Endothelial cell of umbilical vein (primary cell): Measurements from ENCODE around the gene SNAP25. TPM values are rescaled to one million over a fixed set of nuclear protein-coding genes. Genes with fewer than 3 reads are reported as not detected.

ENCODE experiments used
- BruUV-seq: library from RNA; stranded (reverse); fragments of 400-500 nt; replicated peaks from 2 replicates; lab custom pipeline; 2021; lab: Mats Ljungman, UMichigan
- CTCF ChIA-PET: fragments of 300-600, 350-600 bp; sonication (Branson Sonifier 250); formaldehyde crosslinking; loops from one replicate; lab custom pipeline; 2021; ENCODE audit warnings: antibody characterized with exemption, inconsistent platforms; lab: Charles Lee
- POLR2A ChIA-PET: fragments of 300-600, 350-600 bp; sonication (Branson Sonifier 250); formaldehyde crosslinking; loops from one replicate; lab custom pipeline; 2021; ENCODE audit warnings: antibody characterized with exemption, inconsistent platforms; lab: Charles Lee
- DNase-seq: peaks from one replicate; pipeline ENCODE4 v3.0.0-alpha.2; 2011; ENCODE audit warnings: low read depth, low spot score
- FAIRE-seq: peaks from 2 replicates; lab custom pipeline; 2011; peaks lifted over from hg19 to GRCh38; lab: Jason Lieb, UNC
- H2AFZ ChIP-seq: 2 replicates; pipeline ENCODE4 v1.6.0; 2012; ENCODE audit warnings: low read depth, low read length, control low read depth, inconsistent platforms
- H3K27ac ChIP-seq: 2 replicates; pipeline ENCODE4 v1.5.1; 2011; ENCODE audit warnings: low read depth, mild to moderate bottlenecking, control low read depth, low read length, moderate library complexity; ENCODE audit not compliant: insufficient read depth
- H3K27me3 ChIP-seq, 2 experiments: 2 replicates each; pipeline versions ENCODE4 v1.6.0 to v1.6.1; 2011; ENCODE audit warnings: low read length in 2 of 2, mixed read lengths in 1 of 2; ENCODE audit not compliant: control insufficient read depth in 2 of 2, insufficient read depth in 2 of 2
- H3K36me3 ChIP-seq, 2 experiments: 2 replicates in 1 of 2; 3 replicates in 1 of 2; pipeline ENCODE4 v1.5.1; 2011; ENCODE audit warnings: low read length in 2 of 2, mild to moderate bottlenecking in 1 of 2, moderate library complexity in 1 of 2; ENCODE audit not compliant: control insufficient read depth in 2 of 2, insufficient read depth in 2 of 2; ENCODE audit errors: extremely low read depth in 1 of 2
- H3K4me1 ChIP-seq: 3 replicates; pipeline ENCODE4 v1.5.1; 2011; ENCODE audit warnings: mild to moderate bottlenecking, low read length; ENCODE audit not compliant: control insufficient read depth, insufficient read depth; ENCODE audit errors: extremely low read depth
- H3K4me2 ChIP-seq: 2 replicates; pipeline ENCODE4 v1.6.1; 2011; ENCODE audit warnings: low read length, control low read depth, mixed read lengths; ENCODE audit not compliant: insufficient read depth
- H3K4me3 ChIP-seq, 3 experiments: fragments of 200-600 bp in 1 of 3; sonication (generic), shearing (Covaris generic) in 1 of 3; replicated peaks in 1 of 3; 2 replicates each; pipeline ENCODE4 v1.5.1; 2011 to 2016; ENCODE audit warnings: control low read depth in 3 of 3, low read length in 3 of 3, mild to moderate bottlenecking in 2 of 3, inconsistent platforms in 1 of 3, low read depth in 1 of 3, moderate library complexity in 1 of 3; ENCODE audit not compliant: insufficient read depth in 1 of 3
- H3K79me2 ChIP-seq: 2 replicates; pipeline ENCODE4 v1.6.0; 2012; ENCODE audit warnings: low read length, inconsistent platforms; ENCODE audit not compliant: control insufficient read depth, insufficient read depth
- H3K9ac ChIP-seq: replicated peaks from 2 replicates; pipeline ENCODE3; 2011; ENCODE audit warnings: low read length, control low read depth; ENCODE audit not compliant: insufficient read depth; ENCODE audit errors: extremely low read depth
- H3K9me1 ChIP-seq: replicated peaks from 3 replicates; pipeline ENCODE4 v1.6.0; 2011; ENCODE audit warnings: mild to moderate bottlenecking, low read length; ENCODE audit not compliant: control insufficient read depth, insufficient read depth; ENCODE audit errors: extremely low read depth
- H3K9me3 ChIP-seq: replicated peaks from 2 replicates; pipeline ENCODE4 v1.5.1; 2012; ENCODE audit warnings: low read length, inconsistent platforms; ENCODE audit not compliant: control insufficient read depth, insufficient read depth
- H4K20me1 ChIP-seq: replicated peaks from 2 replicates; pipeline ENCODE3; 2011; ENCODE audit warnings: mild to moderate bottlenecking, low read length; ENCODE audit not compliant: control insufficient read depth, insufficient read depth; ENCODE audit errors: extremely low read depth
- EZH2 ChIP-seq: IDR thresholded peaks from 2 replicates; pipeline ENCODE4 v1.6.1; 2012; ENCODE audit warnings: borderline replicate concordance, low read depth, mild to moderate bottlenecking, moderate library complexity, low read length, inconsistent platforms; ENCODE audit not compliant: severe bottlenecking
- FOS ChIP-seq: IDR thresholded peaks from 2 replicates; pipeline ENCODE4 v1.6.1; 2011; ENCODE audit warnings: mild to moderate bottlenecking, low read length, moderate library complexity, borderline replicate concordance; ENCODE audit not compliant: insufficient read depth
- GATA2 ChIP-seq: IDR thresholded peaks from 2 replicates; pipeline ENCODE4 v1.7.0; 2011; ENCODE audit warnings: low read depth, mild to moderate bottlenecking, moderate library complexity, mixed read lengths, low read length; ENCODE audit not compliant: insufficient read length, insufficient read depth
- JUN ChIP-seq: IDR thresholded peaks from 2 replicates; pipeline ENCODE4 v1.6.1; 2011; ENCODE audit warnings: borderline replicate concordance, low read depth; ENCODE audit not compliant: insufficient read length, insufficient read depth
- MYC ChIP-seq: IDR thresholded peaks from one replicate; pipeline ENCODE4 v1.6.1; 2011; ENCODE audit warnings: mild to moderate bottlenecking, low read depth, low read length
- POLR2A ChIP-seq: IDR thresholded peaks from 2 replicates; pipeline ENCODE4 v1.6.1; 2012; ENCODE audit warnings: low read depth, mild to moderate bottlenecking, control low read depth, low read length
- POLR2AphosphoS5 ChIP-seq: IDR thresholded peaks from 2 replicates; pipeline ENCODE4 v1.6.1; 2012; ENCODE audit warnings: low read depth, mild to moderate bottlenecking, control low read depth, low read length, moderate library complexity; ENCODE audit not compliant: insufficient read depth
- dilution Hi-C: fragments of 300-500 bp; cut with MboI; formaldehyde crosslinking; loops from one replicate; pipeline ENCODE4 v1.15.0; 2019; ENCODE audit warnings: low sequenced_read_pairs; ENCODE audit not compliant: extremely low pct_ligation_motif_present
- intact Hi-C: fragments of 100-400 bp; cut with micrococcal nuclease; formaldehyde crosslinking; loops from one replicate; pipeline ENCODE4 v1.10.0; 2022
- polyA plus RNA-seq, 4 experiments: library from polyadenylated mRNA; depleted of rRNA in 3 of 4; stranded (reverse) in 3 of 4; unstranded in 1 of 4; fragments of >200 nt; gene quantifications; 2 replicates each; pipeline versions ENCODE4 v1.2.1 to v1.2.3, GENCODE V29; 2011 to 2012; ENCODE audit warnings: missing spikeins in 1 of 4
- total RNA-seq: library from RNA; stranded (reverse); gene quantifications from 2 replicates; pipeline ENCODE4 v1.2.3, GENCODE V29; 2021
- TF ChIP-seq, protein P1 (sequence below): IDR thresholded peaks from 2 replicates; pipeline ENCODE4 v1.6.1; 2011; ENCODE audit not compliant: insufficient read depth, insufficient read length
- TF ChIP-seq, protein P2 (sequence below), 2 donors: IDR thresholded peaks; 1 replicate in 1 of 2; 2 replicates in 1 of 2; pipeline ENCODE4 v1.5.1; 2011; ENCODE audit warnings: low read length in 2 of 2, mild to moderate bottlenecking in 2 of 2, moderate library complexity in 2 of 2, control low read depth in 1 of 2, inconsistent platforms in 1 of 2, low read depth in 1 of 2; ENCODE audit not compliant: insufficient read depth in 1 of 2; ENCODE audit errors: extremely low read depth in 1 of 2

Gene SNAP25
- total and polyA plus RNA-seq, 2 donors (not counting 3 experiments of a cell fraction or from before 2014, with no cell fraction given) = 3.9 to 4.4 TPM

DNA sequence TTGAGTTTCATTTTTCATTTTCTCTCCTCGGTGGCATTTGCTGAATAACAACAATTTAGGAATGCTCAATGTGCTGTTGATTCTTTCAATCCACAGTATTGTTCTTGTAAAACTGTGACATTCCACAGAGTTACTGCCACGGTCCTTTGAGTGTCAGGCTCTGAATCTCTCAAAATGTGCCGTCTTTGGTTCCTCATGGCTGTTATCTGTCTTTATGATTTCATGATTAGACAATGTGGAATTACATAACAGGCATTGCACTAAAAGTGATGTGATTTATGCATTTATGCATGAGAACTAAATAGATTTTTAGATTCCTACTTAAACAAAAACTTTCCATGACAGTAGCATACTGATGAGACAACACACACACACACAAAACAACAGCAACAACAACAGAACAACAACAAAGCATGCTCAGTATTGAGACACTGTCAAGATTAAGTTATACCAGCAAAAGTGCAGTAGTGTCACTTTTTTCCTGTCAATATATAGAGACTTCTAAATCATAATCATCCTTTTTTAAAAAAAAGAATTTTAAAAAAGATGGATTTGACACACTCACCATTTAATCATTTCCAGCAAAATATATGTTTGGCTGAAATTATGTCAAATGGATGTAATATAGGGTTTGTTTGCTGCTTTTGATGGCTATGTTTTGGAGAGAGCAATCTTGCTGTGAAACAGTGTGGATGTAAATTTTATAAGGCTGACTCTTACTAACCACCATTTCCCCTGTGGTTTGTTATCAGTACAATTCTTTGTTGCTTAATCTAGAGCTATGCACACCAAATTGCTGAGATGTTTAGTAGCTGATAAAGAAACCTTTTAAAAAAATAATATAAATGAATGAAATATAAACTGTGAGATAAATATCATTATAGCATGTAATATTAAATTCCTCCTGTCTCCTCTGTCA lies 88.1 kb downstream of the SNAP25 start:
- Histone ChIP-seq H3K9me1 (no peaks in the 10 kb centered on the region), H3K27me3 (no peaks in the 10 kb centered on the region), H3K36me3 (no peaks in the 10 kb centered on the region), H3K79me2 (no peaks in the 10 kb centered on the region), H3K4me3 (no peak overlapping the region), H3K4me2 (peak overlapping the region; percentile 62), H3K4me1 (peaks cover 38% of the 10 kb centered on the region), H3K9me3 (no peaks in the 10 kb centered on the region), H3K27ac (peak overlapping the region; percentile 87), H3K9ac (peak overlapping the region; percentile 65), H2AFZ (no peak overlapping the region), H4K20me1 (no peaks in the 10 kb centered on the region)
- CTCF ChIA-PET = interaction anchor here (0.6 to 1.5 kb wide), 5 partner anchors 9 to 328 kb away, joined by 4 to 14 read pairs (median 8); no protein-coding TSS in a partner anchor
- POLR2A ChIA-PET = interaction anchor here (0.7 to 1.1 kb wide), 4 partner anchors 9 to 1483 kb away, joined by 3 to 5 read pairs (median 4); no protein-coding TSS in a partner anchor
- peak; percentile 81 for FAIRE-seq
- DNase-seq = peak; percentile 68
- TF ChIP-seq POLR2AphosphoS5 (peak; percentile 84), POLR2A (peak; percentile 64), GATA2 (peak; percentile 93), MYC (no peak), FOS (peak; percentile 78), JUN (peak; percentile 71), EZH2 (no peak)
- TF ChIP-seq, protein P1, sequence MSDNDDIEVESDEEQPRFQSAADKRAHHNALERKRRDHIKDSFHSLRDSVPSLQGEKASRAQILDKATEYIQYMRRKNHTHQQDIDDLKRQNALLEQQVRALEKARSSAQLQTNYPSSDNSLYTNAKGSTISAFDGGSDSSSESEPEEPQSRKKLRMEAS = no peak
- TF ChIP-seq, protein P2, sequence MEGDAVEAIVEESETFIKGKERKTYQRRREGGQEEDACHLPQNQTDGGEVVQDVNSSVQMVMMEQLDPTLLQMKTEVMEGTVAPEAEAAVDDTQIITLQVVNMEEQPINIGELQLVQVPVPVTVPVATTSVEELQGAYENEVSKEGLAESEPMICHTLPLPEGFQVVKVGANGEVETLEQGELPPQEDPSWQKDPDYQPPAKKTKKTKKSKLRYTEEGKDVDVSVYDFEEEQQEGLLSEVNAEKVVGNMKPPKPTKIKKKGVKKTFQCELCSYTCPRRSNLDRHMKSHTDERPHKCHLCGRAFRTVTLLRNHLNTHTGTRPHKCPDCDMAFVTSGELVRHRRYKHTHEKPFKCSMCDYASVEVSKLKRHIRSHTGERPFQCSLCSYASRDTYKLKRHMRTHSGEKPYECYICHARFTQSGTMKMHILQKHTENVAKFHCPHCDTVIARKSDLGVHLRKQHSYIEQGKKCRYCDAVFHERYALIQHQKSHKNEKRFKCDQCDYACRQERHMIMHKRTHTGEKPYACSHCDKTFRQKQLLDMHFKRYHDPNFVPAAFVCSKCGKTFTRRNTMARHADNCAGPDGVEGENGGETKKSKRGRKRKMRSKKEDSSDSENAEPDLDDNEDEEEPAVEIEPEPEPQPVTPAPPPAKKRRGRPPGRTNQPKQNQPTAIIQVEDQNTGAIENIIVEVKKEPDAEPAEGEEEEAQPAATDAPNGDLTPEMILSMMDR (IDR thresholded peaks at IDR 0.05; ENCODE audit: extremely low read depth in 1 of 2, insufficient read depth in 1 of 2, low read depth in 1 of 2, low read length in 2 of 2) = no peak
- intact Hi-C loops = loop anchor here (1.0 to 5.0 kb wide), 6 partner anchors 8 to 366 kb away; partner anchors contain the start of genes JAG1 and SNAP25
- BruUV-seq = TSS peak; percentile 48
- dilution Hi-C loops = no loop called here
